Activated CD8-positive, alpha-beta memory T cell treated with anti-CD3 and anti-CD28 coated beads, Interleukin-2, amount 10 ng/mL, durations not matched to agents 7 days and 5 days (primary cell): ENCODE results near the gene ZNF350. TPM values are rescaled to one million over a fixed set of nuclear protein-coding genes. Genes with fewer than 3 reads are reported as not detected.
"Not testable (repeated sequence)": the region's sequence is repeated elsewhere in the genome, so short reads cannot be mapped to it uniquely, and the experiment has no call there.

Source experiments
- ATAC-seq: fragments of 150-1000 bp; cut with Tn5 transposase; one replicate; pipeline ENCODE4 v1.10.0; 2021; ENCODE audit warnings: moderate library complexity
- CTCF ChIA-PET: fragments of 350-600 bp; sonication (Branson Sonifier 250); formaldehyde crosslinking; loops from one replicate; lab custom pipeline; 2021; ENCODE audit warnings: antibody characterized with exemption; lab: Charles Lee
- DNase-seq: peaks from one replicate; pipeline ENCODE4 v3.0.0-alpha.2; 2020
- H3K27ac Mint-ChIP-seq: one replicate; pipeline ENCODE4 v1.8.0; 2021; ENCODE audit warnings: mild to moderate bottlenecking, mixed read lengths
- H3K27me3 Mint-ChIP-seq: one replicate; pipeline ENCODE4 v1.8.0; 2021; ENCODE audit warnings: mixed read lengths
- H3K36me3 Mint-ChIP-seq: one replicate; pipeline ENCODE4 v1.8.0; 2021; ENCODE audit warnings: mild to moderate bottlenecking, mixed read lengths
- H3K4me1 Mint-ChIP-seq: one replicate; pipeline ENCODE4 v1.8.0; 2021; ENCODE audit warnings: mixed read lengths
- H3K4me3 Mint-ChIP-seq: one replicate; pipeline ENCODE4 v1.8.0; 2021; ENCODE audit warnings: mild to moderate bottlenecking, moderate library complexity, mixed read lengths
- H3K9me3 Mint-ChIP-seq: one replicate; pipeline ENCODE4 v1.8.0; 2022; ENCODE audit warnings: low read depth, mixed read lengths
- total RNA-seq, 2 experiments: library from RNA; stranded (reverse); gene quantifications; one replicate each; pipeline ENCODE4 v1.2.3, GENCODE V29; 2021

The ZNF350 gene
- 10 to 100 TPM; 10.2 to 12.7 TPM for total RNA-seq

DNA sequence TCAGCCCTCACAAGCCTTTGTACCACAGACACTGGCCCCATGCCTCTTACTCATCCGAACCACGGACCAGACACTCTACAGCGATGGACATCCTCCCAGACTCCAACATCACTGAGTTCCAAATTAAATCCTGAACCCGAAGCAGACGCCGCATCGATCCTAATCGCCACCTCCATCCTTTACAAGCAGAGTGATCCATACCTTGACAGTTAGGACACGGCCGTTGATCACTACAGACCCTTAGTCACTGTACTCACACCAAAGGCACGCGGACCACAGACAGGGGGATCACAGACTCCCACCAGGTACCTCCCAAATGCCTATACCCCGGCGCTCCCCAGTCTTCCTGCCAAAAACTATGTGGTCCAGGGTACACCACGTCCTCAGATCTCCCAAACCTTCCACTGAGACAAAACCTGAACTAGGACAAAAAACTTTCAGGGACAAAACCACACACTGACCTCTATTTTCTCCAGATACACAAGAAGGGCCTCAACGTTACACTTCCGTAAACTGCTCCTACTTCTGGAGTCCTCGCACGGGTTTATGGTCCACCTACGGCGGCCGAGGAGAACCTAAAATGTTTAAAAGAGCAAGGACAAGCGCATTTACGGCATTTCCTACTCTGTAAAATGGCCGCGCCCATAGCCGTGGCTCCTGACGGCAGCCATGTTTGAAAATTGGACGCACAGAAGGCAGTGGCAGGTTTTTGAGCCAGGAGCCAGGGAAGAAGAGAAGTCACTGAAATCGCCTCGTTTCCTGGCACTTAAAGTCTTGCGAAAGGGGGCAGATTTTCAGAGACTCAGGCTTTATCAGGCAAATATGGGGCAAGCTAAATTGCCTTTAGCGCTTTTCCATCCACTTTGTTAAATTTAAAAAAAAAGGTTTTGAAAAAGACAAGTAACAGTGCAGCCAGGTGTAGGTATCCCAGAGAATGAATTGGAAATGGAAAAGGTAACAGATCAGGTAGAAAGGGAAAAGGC lies at the start of gene ZNF350:
ZNF350 (minus strand) TSS at position 532 of the 983 bp plus-strand sequence. CDS start 12,480 bp downstream, outside the sequence.
- Mint-ChIP-seq H3K4me1 (peaks cover 13% of the 10 kb centered on the region), H3K27me3 (no peaks in the 10 kb centered on the region), H3K27ac (peak within 1 kb of the TSS; percentile 92), H3K4me3 (peak within 1 kb of the TSS; percentile 91), H3K36me3 (peaks cover 64% of the 10 kb centered on the region), H3K9me3 (peaks cover 36% of the 10 kb centered on the region)
- CTCF ChIA-PET: no interaction called here
- DNase-seq (peak; percentile 95), ATAC-seq (peak; percentile 98)

DNA sequence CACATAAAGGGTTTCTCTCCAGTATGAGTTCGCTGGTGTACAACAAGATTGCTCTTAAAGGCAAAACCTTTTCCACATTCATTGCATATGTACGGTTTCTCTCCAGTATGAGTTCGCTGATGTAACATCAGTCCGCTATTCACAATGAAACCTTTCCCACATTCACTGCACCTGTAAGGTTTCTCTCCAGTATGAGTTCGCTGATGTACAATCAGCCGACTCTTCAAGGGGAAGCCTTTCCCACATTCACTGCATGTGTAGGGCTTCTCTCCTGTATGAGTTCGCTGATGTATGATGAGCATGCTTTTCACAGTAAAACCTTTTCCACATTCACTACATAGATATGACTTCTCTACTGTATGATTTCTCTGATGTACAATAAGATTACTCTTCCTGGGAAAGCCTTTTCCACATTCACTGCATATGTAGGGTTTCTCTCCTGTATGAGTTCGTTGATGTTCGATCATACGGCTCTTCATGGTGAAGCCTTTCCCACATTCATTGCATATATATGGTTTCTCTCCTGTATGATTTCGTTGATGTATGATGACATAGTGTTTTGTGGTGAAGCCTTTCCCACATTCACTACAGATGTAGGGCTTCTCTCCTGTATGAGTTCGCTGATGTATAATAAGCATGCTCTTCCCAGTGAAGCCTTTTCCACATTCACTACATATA lies 47.5 kb upstream of the ZNF350 start:
- no peaks in the 10 kb centered on the region for H3K27me3 Mint-ChIP-seq
- H3K9me3 Mint-ChIP-seq: peaks cover 63% of the 10 kb centered on the region
- ATAC-seq (no peak), DNase-seq (no peak)
- no peak overlapping the region for H3K4me3 Mint-ChIP-seq
- peaks cover 82% of the 10 kb centered on the region for H3K36me3 Mint-ChIP-seq
- H3K27ac Mint-ChIP-seq: no peak overlapping the region
- CTCF ChIA-PET: no interaction called here
- no peaks in the 10 kb centered on the region for H3K4me1 Mint-ChIP-seq

- Mint-ChIP-seq H3K4me1 (peaks cover 15% of the 10 kb centered on the region), H3K4me3 (peak overlapping the region; percentile 99), H3K27me3 (no peaks in the 10 kb centered on the region), H3K27ac (peak overlapping the region; percentile 99), H3K36me3 (peaks cover 75% of the 10 kb centered on the region), H3K9me3 (peaks cover 37% of the 10 kb centered on the region)
- DNase-seq (no peak), ATAC-seq (peak; percentile 25)
- CTCF ChIA-PET: interaction anchor here (1.1 kb wide), 1 partner anchor 19 kb away, joined by 3 read pairs; no protein-coding TSS in a partner anchor
Measured at GRCh38 chr19:52028780-52029123, 42.1 kb upstream of the ZNF350 start.

DNA sequence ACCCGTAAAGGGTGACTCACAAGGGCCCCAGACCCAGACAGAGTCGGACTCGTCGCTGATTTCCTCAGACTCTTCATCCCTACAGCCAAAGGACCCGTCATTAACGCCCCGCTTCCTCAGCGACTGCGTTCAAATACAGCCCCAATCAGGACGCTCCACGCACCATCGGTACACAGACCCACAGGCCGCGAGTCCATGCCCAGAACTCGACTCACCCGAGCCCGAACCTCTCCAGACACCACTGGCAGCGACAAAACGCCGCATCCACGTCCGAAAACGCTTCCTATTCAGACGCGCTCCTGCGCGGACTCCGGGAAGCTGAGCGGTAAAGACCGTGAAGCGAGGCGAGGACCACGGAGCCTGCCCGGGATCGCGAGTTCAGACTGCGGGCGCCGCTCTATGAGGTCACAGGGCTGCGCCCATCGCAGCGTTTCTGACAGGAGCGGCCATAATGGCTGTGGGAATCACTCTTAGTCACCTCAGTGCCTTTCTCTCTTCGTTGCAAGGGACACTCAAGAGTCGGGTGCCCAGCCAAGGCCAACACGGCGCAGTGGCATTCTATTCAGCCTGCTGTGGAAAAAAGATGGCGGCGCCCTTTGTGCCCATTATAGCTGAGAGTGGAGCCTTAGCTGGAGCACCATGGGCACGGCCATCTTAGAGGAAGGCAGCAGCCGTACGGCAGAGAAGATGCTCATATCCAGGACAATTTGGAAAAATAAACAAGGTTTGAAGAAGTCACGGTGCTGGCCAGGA lies 41.6 kb upstream of the ZNF350 start, which contains the start of gene ZNF614:
ZNF614 (minus strand) TSS at position 353 of the 753 bp plus-strand sequence. CDS start 2,634 bp downstream, outside the sequence.
- Mint-ChIP-seq H3K4me3 (peak within 1 kb of the TSS; percentile 99), H3K36me3 (peaks cover 75% of the 10 kb centered on the region), H3K27ac (peak within 1 kb of the TSS; percentile 99), H3K9me3 (peaks cover 36% of the 10 kb centered on the region), H3K27me3 (no peaks in the 10 kb centered on the region), H3K4me1 (peaks cover 15% of the 10 kb centered on the region)
- DNase-seq (peak; percentile 92), ATAC-seq (peak; percentile 96)
- CTCF ChIA-PET: interaction anchor here (1.0 to 1.1 kb wide), 2 partner anchors 17 to 18 kb away, joined by 3 read pairs; no protein-coding TSS in a partner anchor

DNA sequence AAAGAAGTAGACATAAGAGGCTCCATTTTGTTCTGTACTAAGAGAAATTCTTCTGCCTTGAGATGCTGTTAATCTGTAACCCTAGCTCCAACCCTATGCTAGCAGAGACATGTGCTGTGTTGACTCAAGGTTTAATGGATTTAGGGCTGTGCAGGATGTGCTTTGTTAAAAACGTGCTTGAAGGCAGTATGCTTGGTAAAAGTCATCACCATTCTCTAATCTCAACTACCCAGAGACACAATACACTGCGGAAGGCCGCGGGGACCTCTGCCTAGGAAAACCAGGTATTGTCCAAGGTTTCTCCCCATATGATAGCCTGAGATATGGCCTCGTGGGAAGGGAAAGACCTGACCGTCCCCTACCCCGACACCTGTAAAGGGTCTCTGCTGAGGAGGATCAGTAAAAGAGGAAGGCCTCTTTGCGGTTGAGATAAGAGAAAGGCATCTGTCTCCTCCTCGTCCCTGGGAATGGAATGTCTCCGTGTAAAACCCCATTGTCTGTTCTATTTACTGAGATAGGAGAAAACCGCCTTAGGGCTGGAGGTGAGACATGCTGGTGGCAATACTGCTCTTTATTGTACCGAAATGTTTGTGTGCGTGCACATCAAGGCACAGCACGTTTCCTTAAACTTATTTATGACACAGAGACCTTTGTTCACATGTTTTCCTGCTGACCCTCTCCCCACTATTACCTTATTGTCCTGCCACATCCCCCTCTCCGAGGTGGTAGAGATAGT lies 39.8 kb upstream of the ZNF350 start:
- CTCF ChIA-PET, DNase-seq, H3K27ac Mint-ChIP-seq, H3K27me3 Mint-ChIP-seq, ATAC-seq: not testable (repeated sequence)
- H3K9me3 Mint-ChIP-seq: peaks cover 36% of the 10 kb centered on the region
- H3K4me3 Mint-ChIP-seq: peak overlapping the region; percentile 2
- peaks cover 15% of the 10 kb centered on the region for H3K4me1 Mint-ChIP-seq
- peaks cover 80% of the 10 kb centered on the region for H3K36me3 Mint-ChIP-seq

GRCh38 chr19:52024478-52024877 lies 37.8 kb upstream of the ZNF350 start:
- H3K4me1 Mint-ChIP-seq: peaks cover 18% of the 10 kb centered on the region
- DNase-seq, ATAC-seq, CTCF ChIA-PET, H3K27me3 Mint-ChIP-seq, H3K4me3 Mint-ChIP-seq, H3K27ac Mint-ChIP-seq: not testable (repeated sequence)
- H3K36me3 Mint-ChIP-seq: peaks cover 83% of the 10 kb centered on the region
- H3K9me3 Mint-ChIP-seq: peaks cover 30% of the 10 kb centered on the region

GRCh38 chr19:52022193-52022592 lies 35.6 kb upstream of the ZNF350 start:
- no peaks in the 10 kb centered on the region for H3K27me3 Mint-ChIP-seq
- peaks cover 6% of the 10 kb centered on the region for H3K4me1 Mint-ChIP-seq
- no peak overlapping the region for H3K27ac Mint-ChIP-seq
- no peak overlapping the region for H3K4me3 Mint-ChIP-seq
- H3K36me3 Mint-ChIP-seq: peaks cover 96% of the 10 kb centered on the region
- DNase-seq (no peak), ATAC-seq (no peak)
- H3K9me3 Mint-ChIP-seq: peaks cover 38% of the 10 kb centered on the region
- CTCF ChIA-PET: no interaction called here

DNA sequence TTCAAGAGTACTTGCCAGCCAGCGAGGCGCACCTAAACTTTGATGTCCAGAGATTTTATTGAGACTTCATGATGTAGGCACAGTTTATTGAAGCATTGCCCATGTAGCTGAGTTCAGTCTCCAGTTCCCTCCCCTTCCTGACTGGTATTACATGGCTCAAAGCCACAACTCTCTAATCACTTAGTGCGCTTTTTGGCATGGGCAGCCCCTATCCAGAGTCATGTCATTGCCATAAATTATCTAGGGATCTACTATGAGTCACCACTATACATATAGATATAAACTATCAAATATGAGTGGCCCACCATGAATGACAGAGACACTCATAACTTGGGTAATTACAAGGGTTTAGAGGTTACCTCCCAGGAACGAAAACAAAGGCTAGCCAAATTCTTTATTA lies 33.9 kb upstream of the ZNF350 start:
- DNase-seq (no peak), ATAC-seq (no peak)
- CTCF ChIA-PET: no interaction called here
- peaks cover 96% of the 10 kb centered on the region for H3K36me3 Mint-ChIP-seq
- H3K27me3 Mint-ChIP-seq: no peaks in the 10 kb centered on the region
- peaks cover 3% of the 10 kb centered on the region for H3K4me1 Mint-ChIP-seq
- no peak overlapping the region for H3K27ac Mint-ChIP-seq
- no peak overlapping the region for H3K4me3 Mint-ChIP-seq
- peaks cover 49% of the 10 kb centered on the region for H3K9me3 Mint-ChIP-seq

GRCh38 chr19:52010674-52011073 lies 24.0 kb upstream of the ZNF350 start:
- Mint-ChIP-seq H3K9me3 (peaks cover 20% of the 10 kb centered on the region), H3K4me1 (peaks cover 19% of the 10 kb centered on the region), H3K27ac (no peak overlapping the region), H3K4me3 (no peak overlapping the region), H3K27me3 (no peaks in the 10 kb centered on the region), H3K36me3 (peaks cover 53% of the 10 kb centered on the region)
- DNase-seq (no peak), ATAC-seq (no peak)
- CTCF ChIA-PET: interaction anchor here (1.8 kb wide), 1 partner anchor 17 kb away, joined by 3 read pairs; no protein-coding TSS in a partner anchor

DNA sequence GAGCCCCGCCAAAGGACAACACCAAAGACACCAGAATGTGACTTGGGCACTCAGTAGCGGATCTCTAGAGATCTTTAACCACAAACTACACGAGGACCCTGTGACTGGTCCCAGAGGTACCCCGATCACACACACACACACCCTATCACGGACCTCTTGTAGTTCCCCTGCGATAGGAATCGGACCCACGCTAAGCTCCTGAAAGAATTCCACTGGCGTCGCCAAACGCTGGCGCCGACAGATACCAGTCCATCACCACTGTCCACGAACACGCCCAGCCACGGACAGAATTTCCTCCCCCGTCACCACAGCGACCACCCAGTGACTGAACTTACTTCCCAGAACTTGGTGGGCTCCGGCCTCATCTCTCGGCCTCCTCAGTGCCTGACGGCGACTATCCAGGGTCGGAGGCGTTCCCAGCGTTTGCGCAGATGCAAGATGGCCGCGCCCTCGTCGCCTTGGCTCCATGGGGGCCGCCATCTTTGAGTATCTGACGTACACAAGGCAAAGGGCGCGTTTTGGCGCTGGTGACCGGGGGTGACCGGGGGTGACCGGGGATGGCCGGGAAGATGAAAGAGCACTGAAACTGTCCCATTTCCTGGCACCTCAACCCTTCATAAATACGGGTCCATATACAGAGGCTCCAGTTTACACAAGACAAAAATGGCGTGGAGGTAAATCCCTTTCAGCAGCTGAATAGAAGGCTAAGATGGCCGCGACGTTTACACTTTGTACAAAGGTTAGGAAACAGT lies 21.3 kb upstream of the ZNF350 start, which contains the start of gene ZNF615:
ZNF615 (minus strand) TSS at position 406 of the 752 bp plus-strand sequence. CDS start 4,500 bp downstream, outside the sequence.
- Mint-ChIP-seq H3K27ac (peak within 1 kb of the TSS; percentile 98), H3K36me3 (peaks cover 60% of the 10 kb centered on the region), H3K4me1 (peaks cover 19% of the 10 kb centered on the region), H3K27me3 (no peaks in the 10 kb centered on the region), H3K4me3 (peak within 1 kb of the TSS; percentile 98), H3K9me3 (peaks cover 20% of the 10 kb centered on the region)
- CTCF ChIA-PET: no interaction called here
- DNase-seq (peak; percentile 91), ATAC-seq (peak; percentile 99)

DNA sequence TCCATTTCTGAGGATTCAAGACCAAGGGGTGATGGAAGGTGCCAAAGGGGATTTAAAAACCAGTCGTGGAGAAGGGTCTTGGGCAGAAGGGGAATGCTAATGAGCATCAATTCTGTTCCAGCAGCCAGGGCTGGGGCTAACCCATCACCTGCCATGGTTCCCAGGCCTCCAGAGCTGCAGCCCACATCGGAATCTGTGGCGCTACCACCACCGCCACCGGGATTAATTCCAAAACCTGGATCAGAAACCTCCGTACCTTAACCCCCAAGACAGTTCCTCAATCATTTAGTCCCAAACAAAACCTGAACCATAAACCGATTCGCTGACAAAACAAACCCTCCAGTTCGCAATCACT lies 20.8 kb upstream of the ZNF350 start:
- Mint-ChIP-seq H3K36me3 (peaks cover 57% of the 10 kb centered on the region), H3K27me3 (no peaks in the 10 kb centered on the region), H3K4me3 (peak overlapping the region; percentile 98), H3K27ac (peak overlapping the region; percentile 98), H3K9me3 (peaks cover 21% of the 10 kb centered on the region), H3K4me1 (peaks cover 19% of the 10 kb centered on the region)
- peak; percentile 5 for ATAC-seq
- DNase-seq: no peak
- CTCF ChIA-PET: no interaction called here
